Testis (tissue), 2 donors: ENCODE results near the gene GTSE1.

Source experiments
- CTCF ChIP-seq, 3 experiments: fragments of 450-650 bp in 2 of 3; fragments of 200-600 bp in 1 of 3; sonication (generic) in 1 of 3; IDR thresholded peaks; one replicate each; pipeline ENCODE4 v1.5.1; 2016 to 2019; ENCODE audit warnings: antibody characterized with exemption in 3 of 3, mild to moderate bottlenecking in 2 of 3, moderate library complexity in 1 of 3
- POLR2A ChIP-seq: fragments of 450-650 bp; IDR thresholded peaks from one replicate; pipeline ENCODE4 v1.6.1; 2017; ENCODE audit warnings: antibody characterized with exemption, mild to moderate bottlenecking, moderate library complexity

- no peak for TF ChIP-seq CTCF (IDR thresholded peaks at IDR 0.05)
- TF ChIP-seq POLR2A = no peak
Observed at GRCh38 chr22:46361826-46362202, 65.1 kb downstream of the GTSE1 start.
